Spleen (tissue), 7 donors: Measurements from ENCODE around the gene SYF2.

ENCODE experiments used
- POLR2A ChIP-seq, 3 donors: fragments of 450-650 bp; IDR thresholded peaks; one replicate each; pipeline ENCODE4 v1.5.1; 2017; ENCODE audit warnings: antibody characterized with exemption in 3 of 3, mild to moderate bottlenecking in 1 of 3
- POLR2AphosphoS5 ChIP-seq, 3 donors: sonication (generic); formaldehyde crosslinking; IDR thresholded peaks; one replicate each; pipeline ENCODE4 v1.5.1; 2017; ENCODE audit warnings: antibody characterized with exemption in 3 of 3
- TF ChIP-seq, protein P1 (sequence below), 11 experiments: fragments of 200-600 bp in 7 of 11; fragments of 450-650 bp in 4 of 11; sonication (generic) in 4 of 11; IDR thresholded peaks in 8 of 11; conservative IDR thresholded peaks in 3 of 11; 1 replicate in 7 of 11; 2 replicates in 4 of 11; pipeline versions ENCODE4 v1.4.0 to v1.8.0; 2016 to 2021; ENCODE audit warnings: antibody characterized with exemption in 11 of 11, inconsistent platforms in 4 of 11, mild to moderate bottlenecking in 1 of 11
- donor health status: DM: no; HTN: no; CAD: no; lungs with moderate emphysema.
- donor health status: DM: no; HTN: no; CAD: no.
- donor health status: DM: no; HTN: no; CAD: no.

DNA sequence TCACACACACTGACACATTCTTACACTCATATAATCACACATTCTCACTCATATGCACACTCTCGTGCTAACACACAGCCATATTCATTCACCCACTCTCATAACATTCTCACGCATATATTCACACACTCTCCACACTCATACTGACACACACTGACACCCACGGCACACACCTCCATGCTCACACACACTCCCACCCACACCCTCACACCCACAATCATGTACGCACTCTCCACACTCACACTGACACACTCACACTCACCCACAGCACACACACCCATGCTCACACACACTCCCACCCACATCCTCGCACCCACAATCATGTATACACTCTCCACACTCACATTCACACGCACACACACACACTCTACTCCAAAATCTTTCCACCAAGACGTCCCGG, 38.2 kb downstream of the SYF2 start:
- TF ChIP-seq, protein P1, sequence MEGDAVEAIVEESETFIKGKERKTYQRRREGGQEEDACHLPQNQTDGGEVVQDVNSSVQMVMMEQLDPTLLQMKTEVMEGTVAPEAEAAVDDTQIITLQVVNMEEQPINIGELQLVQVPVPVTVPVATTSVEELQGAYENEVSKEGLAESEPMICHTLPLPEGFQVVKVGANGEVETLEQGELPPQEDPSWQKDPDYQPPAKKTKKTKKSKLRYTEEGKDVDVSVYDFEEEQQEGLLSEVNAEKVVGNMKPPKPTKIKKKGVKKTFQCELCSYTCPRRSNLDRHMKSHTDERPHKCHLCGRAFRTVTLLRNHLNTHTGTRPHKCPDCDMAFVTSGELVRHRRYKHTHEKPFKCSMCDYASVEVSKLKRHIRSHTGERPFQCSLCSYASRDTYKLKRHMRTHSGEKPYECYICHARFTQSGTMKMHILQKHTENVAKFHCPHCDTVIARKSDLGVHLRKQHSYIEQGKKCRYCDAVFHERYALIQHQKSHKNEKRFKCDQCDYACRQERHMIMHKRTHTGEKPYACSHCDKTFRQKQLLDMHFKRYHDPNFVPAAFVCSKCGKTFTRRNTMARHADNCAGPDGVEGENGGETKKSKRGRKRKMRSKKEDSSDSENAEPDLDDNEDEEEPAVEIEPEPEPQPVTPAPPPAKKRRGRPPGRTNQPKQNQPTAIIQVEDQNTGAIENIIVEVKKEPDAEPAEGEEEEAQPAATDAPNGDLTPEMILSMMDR (IDR thresholded peaks at IDR 0.05 in 8 of 11, conservative IDR thresholded peaks at IDR 0.05 in 3 of 11): no peak
- TF ChIP-seq POLR2A (IDR thresholded peaks at IDR 0.05): no peak
- no peak for TF ChIP-seq POLR2AphosphoS5 (IDR thresholded peaks at IDR 0.05)
